ENCODE data around the gene AFDN.

DNA sequence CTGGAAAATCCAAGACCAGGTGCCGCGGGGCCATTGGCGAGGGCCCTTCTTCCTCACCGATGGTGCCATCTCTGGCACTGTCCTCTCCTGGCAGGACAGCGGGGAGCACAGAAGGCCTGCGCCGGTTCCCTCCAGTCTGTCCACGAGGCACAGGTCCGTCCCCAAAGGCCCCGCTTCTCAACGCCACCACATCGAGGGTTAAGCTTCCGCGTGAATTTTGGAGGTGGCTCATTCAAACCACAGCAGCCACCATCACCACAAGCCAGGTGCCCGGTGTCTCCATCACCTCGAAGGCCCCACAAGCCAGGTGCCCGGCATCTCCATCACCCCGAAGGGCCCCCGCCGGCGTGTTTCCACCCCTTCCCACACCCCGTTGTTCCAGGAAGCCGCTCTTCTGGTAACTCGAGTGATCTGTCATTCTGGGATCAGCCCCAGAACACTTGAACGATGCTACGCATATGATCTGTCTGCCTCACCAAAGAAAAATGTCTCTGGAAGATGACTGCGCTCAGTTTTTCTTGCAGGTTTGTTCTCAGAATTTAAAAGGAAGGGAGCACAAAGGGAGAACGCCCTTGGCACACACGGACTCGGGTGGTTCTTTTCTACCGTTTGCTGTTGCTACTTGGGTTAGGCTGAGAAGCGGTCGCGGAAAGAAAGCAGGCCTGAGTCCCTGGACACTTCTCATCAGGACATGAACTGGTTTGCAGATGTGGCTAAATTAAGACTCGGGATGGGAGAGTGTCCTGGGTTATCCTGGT is 160.9 kb downstream of the AFDN start:
- no peak for TF ChIP-seq TAF1 (IDR thresholded peaks at IDR 0.05; ENCODE audit: borderline replicate concordance, low read depth, low read length)
- no peak for TF ChIP-seq POLR2AphosphoS5 (IDR thresholded peaks at IDR 0.05; ENCODE audit: low read depth, low read length)
- TF ChIP-seq RCOR1 (IDR thresholded peaks at IDR 0.05; ENCODE audit: low read length), result no peak
- TF ChIP-seq, protein P1, sequence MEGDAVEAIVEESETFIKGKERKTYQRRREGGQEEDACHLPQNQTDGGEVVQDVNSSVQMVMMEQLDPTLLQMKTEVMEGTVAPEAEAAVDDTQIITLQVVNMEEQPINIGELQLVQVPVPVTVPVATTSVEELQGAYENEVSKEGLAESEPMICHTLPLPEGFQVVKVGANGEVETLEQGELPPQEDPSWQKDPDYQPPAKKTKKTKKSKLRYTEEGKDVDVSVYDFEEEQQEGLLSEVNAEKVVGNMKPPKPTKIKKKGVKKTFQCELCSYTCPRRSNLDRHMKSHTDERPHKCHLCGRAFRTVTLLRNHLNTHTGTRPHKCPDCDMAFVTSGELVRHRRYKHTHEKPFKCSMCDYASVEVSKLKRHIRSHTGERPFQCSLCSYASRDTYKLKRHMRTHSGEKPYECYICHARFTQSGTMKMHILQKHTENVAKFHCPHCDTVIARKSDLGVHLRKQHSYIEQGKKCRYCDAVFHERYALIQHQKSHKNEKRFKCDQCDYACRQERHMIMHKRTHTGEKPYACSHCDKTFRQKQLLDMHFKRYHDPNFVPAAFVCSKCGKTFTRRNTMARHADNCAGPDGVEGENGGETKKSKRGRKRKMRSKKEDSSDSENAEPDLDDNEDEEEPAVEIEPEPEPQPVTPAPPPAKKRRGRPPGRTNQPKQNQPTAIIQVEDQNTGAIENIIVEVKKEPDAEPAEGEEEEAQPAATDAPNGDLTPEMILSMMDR (IDR thresholded peaks at IDR 0.05), result no peak
- TF ChIP-seq, protein P2, sequence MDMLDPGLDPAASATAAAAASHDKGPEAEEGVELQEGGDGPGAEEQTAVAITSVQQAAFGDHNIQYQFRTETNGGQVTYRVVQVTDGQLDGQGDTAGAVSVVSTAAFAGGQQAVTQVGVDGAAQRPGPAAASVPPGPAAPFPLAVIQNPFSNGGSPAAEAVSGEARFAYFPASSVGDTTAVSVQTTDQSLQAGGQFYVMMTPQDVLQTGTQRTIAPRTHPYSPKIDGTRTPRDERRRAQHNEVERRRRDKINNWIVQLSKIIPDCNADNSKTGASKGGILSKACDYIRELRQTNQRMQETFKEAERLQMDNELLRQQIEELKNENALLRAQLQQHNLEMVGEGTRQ (IDR thresholded peaks at IDR 0.05; ENCODE audit: borderline replicate concordance, low read depth, low read length), result no peak
- no peak for TF ChIP-seq TEAD4 (IDR thresholded peaks at IDR 0.05; ENCODE audit: borderline replicate concordance, insufficient read depth)
- no peak for TF ChIP-seq MXI1 (IDR thresholded peaks at IDR 0.05; ENCODE audit: low read depth, low read length)
